Right lobe of liver (tissue), 4 donors: ENCODE measurements around the gene HCN2.

Experiments
- CTCF ChIP-seq, 4 donors: fragments of 200-600 bp in 3 of 4; fragments of 450-650 bp in 1 of 4; IDR thresholded peaks; one replicate each; pipeline versions ENCODE4 v1.5.1 to v1.8.0; 2016 to 2022; ENCODE audit warnings: antibody characterized with exemption in 4 of 4, mild to moderate bottlenecking in 2 of 4
- POLR2A ChIP-seq: fragments of 450-650 bp; IDR thresholded peaks from one replicate; pipeline ENCODE4 v1.6.1; 2017; ENCODE audit warnings: antibody characterized with exemption, mild to moderate bottlenecking
- donor health status: DM: no; HTN: no; CAD: no.
- donor health status: DM: no; HTN: no; CAD: no.
- donor health status: DM: no; HTN: yes; CAD: no.

- TF ChIP-seq CTCF (IDR thresholded peaks at IDR 0.05) (no peak), POLR2A (no peak)
Measured at GRCh38 chr19:616062-616700, 26.5 kb downstream of the HCN2 start.
